Ovary (tissue), 3 donors: ENCODE results near the gene HIPK4.

Source experiments
- CTCF ChIP-seq, 3 donors: fragments of 450-650 bp in 2 of 3; fragments of 200-600 bp in 1 of 3; IDR thresholded peaks; one replicate each; pipeline versions ENCODE4 v1.5.1 to v1.8.0; 2016 to 2022; ENCODE audit warnings: antibody characterized with exemption in 3 of 3, mild to moderate bottlenecking in 1 of 3
- EP300 ChIP-seq: sonication (generic); formaldehyde crosslinking; IDR thresholded peaks from one replicate; pipeline ENCODE4 v1.6.1; 2017; ENCODE audit warnings: antibody characterized with exemption
- POLR2A ChIP-seq: fragments of 450-650 bp; IDR thresholded peaks from one replicate; pipeline ENCODE4 v1.6.1; 2017; ENCODE audit warnings: antibody characterized with exemption, mild to moderate bottlenecking, moderate library complexity
- donor health status: DM: no; HTN: no; CAD: no.

- TF ChIP-seq CTCF (IDR thresholded peaks at IDR 0.05): no peak
- TF ChIP-seq EP300: no peak
- no peak for TF ChIP-seq POLR2A
Measured at GRCh38 chr19:40416918-40417642, 27.1 kb upstream of the HIPK4 start.
